ENCODE measurements around the gene TOP1.

The TOP1 gene

GRCh38 chr20:41038149-41038877, 9.7 kb downstream of the TOP1 start:
- no peak for DNase-seq

- no peak for DNase-seq
Measured at GRCh38 chr20:41038878-41039404, 10.3 kb downstream of the TOP1 start.

DNA sequence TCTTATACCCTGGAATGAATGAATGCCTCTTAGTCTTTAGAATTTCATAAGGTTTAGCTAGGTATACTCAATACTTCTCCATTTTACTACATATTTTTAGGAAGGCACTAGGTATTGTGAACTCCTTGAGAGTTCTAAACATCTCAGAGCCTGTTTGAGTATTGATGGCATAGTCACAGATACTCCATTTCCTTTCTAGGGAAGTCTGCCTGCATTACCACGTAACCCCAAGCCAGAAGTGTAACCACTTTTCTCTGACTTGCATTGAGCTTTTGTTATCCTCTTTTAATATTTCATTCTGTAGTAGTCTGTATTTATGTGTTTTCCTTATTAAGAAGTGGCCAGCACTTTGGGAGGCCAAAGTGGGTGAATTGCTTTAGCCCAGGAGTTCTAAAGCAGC, 12.2 kb downstream of the TOP1 start:
- DNase-seq = no peak

GRCh38 chr20:41041693-41042092, 13.1 kb downstream of the TOP1 start:
- DNase-seq = no peak

DNA sequence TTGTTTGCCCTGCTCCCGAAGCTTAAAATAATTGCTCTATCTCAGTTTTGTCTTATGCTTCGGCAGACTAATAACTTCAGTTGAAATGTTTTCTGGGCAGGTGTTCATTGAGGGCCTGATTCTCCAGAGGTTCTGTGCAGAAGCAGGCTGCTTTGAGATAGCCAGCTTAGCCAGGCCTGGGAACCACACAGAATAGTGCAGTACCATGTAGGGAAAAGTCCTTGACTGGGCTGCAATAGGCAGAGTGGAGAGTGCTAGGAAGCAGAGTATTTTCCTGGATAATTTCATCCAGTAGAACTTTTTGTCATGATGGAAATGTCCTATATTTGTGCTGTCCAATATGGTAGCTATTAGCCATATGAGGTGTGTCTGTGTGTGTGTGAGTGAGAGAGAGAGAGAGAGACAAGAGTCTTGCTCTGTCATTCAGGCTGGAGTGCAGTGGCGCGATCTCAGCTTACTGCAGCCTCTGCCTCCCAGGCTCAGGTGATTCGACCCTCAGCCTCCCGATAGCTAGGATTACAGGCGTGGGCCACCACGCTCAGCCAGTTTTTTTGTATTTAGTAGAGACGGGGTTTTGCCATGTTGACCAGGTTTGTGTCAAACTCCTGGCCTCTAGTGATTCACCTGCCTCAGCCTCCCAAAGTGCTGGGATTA, 15.9 kb downstream of the TOP1 start:
- no peak for DNase-seq

GRCh38 chr20:41045671-41046070, 17.0 kb downstream of the TOP1 start:
- DNase-seq = no peak

GRCh38 chr20:41046716-41047115, 18.1 kb downstream of the TOP1 start:
- DNase-seq = no peak

DNA sequence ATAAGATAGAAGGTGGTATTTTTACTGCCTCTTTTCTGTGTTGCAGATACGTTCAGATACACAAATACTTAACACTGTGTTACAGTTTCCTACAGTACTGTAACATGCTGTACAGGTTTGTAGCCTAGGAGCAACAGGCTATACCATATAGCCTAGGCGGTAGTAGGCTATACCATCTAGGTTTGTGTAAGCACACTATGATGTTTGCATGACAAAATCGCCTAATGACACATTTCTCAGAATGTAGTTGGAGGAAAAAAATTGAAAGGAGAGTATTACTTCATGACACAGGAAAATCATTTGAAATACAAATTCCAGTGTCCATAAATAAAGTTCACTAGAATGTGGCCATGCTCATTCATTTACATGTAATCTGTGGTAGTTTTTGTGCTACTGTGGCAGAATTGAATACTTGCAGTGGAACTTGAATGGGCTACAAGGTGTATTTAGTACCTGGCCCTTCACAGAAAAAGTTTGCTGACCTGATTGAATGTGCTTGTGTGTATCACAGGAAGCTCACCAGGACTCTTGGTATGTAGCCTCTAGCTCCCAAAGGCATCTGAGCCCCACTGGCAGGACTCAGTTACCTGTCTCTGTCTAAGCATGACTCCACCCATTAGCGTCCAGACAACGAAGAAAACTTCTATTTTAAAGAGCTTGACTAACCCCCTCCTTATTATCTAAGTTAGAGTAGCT, 18.8 kb downstream of the TOP1 start:
- DNase-seq = no peak

GRCh38 chr20:41047975-41048305, 19.3 kb downstream of the TOP1 start:
- DNase-seq = no peak

GRCh38 chr20:41048461-41049301, 20.1 kb downstream of the TOP1 start:
- no peak for DNase-seq

DNA sequence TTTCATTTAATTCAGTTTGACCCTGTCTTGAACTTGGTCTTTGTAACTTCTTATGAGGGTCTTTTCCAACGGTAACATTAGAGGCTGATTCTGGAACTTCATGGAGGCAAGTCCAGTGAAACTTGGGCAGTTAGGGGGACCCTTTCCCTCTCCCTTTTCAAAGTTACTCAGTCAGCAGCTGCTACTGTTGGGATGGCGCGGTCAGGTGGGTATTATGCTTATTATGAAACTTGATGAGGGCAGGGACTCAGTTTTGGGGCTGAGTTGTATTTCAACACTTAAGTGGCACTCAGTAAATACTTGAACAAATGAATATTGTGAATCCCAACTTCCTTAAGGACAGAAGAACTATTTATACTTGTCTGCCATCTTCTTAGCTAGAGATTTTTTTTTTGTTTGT, 20.8 kb downstream of the TOP1 start:
- no peak for DNase-seq

- DNase-seq = no peak
Measured at GRCh38 chr20:41050361-41051008, 21.9 kb downstream of the TOP1 start.

GRCh38 chr20:41051009-41051825, 22.6 kb downstream of the TOP1 start:
- DNase-seq = no peak

DNA sequence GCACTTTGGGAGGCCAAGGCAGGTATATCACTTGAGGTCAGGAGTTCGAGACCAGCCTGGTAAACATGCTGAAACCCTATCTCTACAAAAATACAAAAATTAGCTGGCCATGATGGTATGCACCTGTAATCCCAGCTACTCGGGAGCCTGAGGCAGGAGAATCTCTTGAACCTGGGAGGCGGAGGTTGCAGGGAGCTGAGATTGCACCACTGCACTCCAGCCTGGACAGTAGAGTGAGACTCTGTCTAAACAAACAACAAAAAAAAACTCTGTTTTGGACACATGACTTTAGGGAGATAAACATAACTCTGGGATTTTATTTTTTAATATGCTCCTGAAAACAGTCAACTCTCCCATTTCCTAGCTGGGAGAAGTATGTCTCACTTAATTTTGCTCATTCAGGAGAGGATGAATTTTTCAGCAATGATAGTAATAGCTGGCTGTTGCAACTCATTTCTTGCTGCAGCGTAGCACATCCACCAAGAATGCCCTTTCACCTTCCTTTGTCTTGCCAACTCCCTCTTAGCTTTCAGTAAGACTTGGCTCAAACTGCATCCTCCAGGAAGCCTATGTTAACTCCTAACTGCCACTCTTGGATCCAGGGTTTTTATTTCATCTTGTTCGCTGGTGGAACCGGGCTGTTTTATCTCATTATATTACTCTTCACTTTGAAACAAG, 24.3 kb downstream of the TOP1 start:
- no peak for DNase-seq

DNA sequence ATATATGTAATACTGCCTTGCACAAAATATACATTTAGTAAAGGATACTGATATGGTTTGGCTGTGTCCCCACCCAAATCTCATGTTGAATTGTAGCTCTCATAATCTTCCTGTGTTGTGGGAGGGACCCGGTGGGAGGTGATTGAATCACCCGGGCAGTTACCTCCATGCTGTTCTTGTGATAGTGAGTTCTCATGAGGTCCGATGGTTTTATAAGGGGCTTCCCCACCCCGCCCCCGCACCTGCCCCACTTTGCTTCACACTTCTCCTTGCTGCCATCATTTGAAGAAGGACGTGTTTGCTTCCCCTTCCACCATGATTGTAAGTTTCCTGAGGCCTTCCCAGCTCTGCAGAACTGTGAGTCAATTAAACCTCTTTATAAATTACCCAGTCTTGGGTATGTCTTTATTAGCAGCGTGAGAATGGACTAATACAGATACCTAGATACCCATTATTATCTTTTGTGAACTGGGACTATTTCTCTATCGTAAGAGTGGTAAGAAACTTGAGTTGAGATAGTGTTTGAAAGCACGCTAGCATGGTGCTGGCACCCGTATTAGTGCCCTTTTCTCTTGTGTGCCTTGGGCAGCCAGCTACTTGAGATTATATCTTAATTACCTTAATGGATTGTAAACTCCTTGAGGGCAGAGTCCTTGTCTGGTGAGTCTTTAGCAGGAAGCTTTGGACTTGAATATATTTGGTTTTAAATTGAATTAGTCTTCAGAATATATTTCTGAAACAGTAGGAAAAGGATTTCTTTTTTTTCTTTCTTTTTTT, 25.6 kb downstream of the TOP1 start:
- no peak for DNase-seq

- DNase-seq = no peak
Measured at GRCh38 chr20:41054847-41055230, 26.2 kb downstream of the TOP1 start.

DNA sequence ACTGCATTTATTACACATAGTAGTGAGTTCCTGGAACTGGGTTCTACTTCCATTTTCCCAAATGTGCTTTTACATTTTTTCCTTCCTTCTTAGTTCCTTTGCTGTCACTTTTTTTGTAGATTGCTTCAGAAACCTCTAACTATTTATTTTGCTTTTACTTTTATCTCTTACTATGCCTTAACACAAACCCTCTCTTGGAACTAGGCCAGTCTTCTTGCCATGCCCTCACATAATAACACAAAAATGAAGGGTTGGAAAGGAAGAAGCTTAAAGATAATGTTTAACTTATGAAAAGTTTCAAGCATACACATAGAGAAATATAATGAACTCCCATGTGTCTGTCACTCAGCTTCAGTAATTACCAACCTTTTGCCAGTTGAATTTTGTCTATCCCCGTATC, 27.1 kb downstream of the TOP1 start:
- DNase-seq = no peak

GRCh38 chr20:41057999-41058673, 29.5 kb downstream of the TOP1 start:
- no peak for DNase-seq

Measured in COR-L47 (cell line).